ENCODE data around the gene IRGQ.

IRGQ gene

DNA sequence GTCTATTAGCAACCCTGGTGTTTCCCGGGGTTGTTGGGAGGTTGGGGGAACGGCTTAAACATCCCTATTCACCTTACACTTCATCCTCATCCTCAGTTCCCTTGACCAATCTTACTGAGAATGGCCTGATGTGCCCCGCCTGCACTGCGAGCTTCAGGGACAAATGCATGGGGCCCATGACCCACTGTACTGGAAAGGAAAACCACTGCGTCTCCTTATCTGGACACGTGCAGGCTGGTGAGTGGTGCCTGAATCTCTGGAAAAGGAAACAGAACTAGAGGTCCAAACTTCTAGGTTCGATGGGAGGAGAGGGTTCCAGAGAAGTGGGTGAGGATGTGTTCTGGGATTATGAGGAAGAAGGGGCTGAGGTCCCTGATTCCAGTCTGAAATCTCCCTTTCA lies 14.5 kb downstream of the IRGQ start:
- Mint-ChIP-seq H3K4me1 (ENCODE audit: low read depth) (peaks cover 25% of the 10 kb centered on the region), H3K9me3 (no peaks in the 10 kb centered on the region), H3K27ac (peak overlapping the region; percentile 52), H3K4me3 (peak overlapping the region; percentile 85), H3K27me3 (ENCODE audit: low read depth) (peaks cover 2% of the 10 kb centered on the region), H3K36me3 (ENCODE audit: low read depth) (peaks cover 18% of the 10 kb centered on the region)
- no peak for DNase-seq (ENCODE audit: low spot score)

DNA sequence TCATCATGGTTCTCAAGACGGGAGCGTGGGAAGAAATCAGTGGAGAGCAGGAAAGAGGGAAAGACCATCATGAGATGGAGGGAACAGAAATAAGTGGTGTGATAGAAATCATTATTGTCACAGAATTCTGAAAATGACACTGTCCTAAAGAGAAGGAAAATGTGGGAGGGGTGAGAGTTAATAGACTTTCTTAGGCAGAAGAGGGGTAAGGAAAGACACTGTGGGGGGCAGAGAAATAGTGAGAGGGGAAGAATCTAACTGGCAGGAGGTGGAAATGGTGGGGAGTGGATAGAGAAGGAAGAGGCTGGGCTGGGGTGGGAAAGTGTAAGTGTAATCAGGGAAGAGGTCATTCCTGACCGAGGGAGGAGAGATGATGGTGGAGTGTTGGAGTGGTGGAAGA lies 17.1 kb downstream of the IRGQ start:
- Mint-ChIP-seq H3K4me1 (ENCODE audit: low read depth) (peaks cover 25% of the 10 kb centered on the region), H3K4me3 (peak overlapping the region; percentile 85), H3K27ac (peak overlapping the region; percentile 90), H3K27me3 (ENCODE audit: low read depth) (peaks cover 2% of the 10 kb centered on the region), H3K36me3 (ENCODE audit: low read depth) (peaks cover 6% of the 10 kb centered on the region), H3K9me3 (no peaks in the 10 kb centered on the region)
- no peak for DNase-seq (ENCODE audit: low spot score)

DNA sequence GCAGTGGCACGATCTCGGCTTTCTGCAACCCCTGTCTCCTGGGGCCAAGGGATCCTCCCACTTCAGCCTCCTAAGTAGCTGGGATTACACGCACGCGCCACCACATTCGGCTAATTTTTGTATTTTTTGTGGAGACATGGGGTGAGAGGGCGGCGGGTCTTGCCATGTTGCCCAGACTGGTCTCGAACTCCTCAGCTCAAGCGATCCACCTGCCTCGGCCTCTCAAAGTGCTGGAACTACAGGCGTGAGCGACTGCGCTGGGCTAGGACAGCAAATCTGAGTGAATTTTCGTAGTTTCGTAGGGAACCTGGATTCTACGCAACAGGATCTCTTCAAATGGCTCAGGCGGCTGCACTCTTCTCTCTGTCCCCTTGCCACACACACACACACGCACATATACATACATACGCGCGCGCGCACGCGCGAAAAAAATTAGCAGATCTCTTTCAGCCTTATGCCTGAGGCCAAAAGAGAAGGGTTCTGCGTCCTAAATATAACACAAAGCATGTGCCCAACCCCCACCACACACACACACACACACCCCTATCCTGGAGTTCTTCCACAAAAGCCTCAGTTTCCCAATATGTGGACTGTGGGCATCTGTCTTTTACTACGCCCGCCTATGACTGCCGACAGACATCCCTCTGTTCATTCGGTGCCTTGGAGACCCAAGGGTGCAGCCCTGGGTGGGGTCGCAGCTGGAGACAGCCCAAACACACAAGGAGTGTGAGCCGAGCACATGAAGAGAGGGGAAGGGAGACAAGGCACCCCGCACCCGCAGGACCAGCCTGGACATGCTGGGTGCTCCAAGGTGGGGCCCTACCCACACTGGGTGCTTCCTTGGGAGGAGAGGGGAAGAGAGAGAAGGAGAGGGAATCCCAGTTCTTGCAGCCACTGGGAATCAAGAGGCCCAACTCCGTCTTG lies 19.7 kb downstream of the IRGQ start:
- DNase-seq (ENCODE audit: low spot score): no peak
- H3K27ac Mint-ChIP-seq: peak overlapping the region; percentile 69
- no peaks in the 10 kb centered on the region for H3K9me3 Mint-ChIP-seq
- H3K27me3 Mint-ChIP-seq (ENCODE audit: low read depth): peaks cover 2% of the 10 kb centered on the region
- peaks cover 6% of the 10 kb centered on the region for H3K36me3 Mint-ChIP-seq (ENCODE audit: low read depth)
- H3K4me3 Mint-ChIP-seq: peak overlapping the region; percentile 98
- peaks cover 18% of the 10 kb centered on the region for H3K4me1 Mint-ChIP-seq (ENCODE audit: low read depth)

DNA sequence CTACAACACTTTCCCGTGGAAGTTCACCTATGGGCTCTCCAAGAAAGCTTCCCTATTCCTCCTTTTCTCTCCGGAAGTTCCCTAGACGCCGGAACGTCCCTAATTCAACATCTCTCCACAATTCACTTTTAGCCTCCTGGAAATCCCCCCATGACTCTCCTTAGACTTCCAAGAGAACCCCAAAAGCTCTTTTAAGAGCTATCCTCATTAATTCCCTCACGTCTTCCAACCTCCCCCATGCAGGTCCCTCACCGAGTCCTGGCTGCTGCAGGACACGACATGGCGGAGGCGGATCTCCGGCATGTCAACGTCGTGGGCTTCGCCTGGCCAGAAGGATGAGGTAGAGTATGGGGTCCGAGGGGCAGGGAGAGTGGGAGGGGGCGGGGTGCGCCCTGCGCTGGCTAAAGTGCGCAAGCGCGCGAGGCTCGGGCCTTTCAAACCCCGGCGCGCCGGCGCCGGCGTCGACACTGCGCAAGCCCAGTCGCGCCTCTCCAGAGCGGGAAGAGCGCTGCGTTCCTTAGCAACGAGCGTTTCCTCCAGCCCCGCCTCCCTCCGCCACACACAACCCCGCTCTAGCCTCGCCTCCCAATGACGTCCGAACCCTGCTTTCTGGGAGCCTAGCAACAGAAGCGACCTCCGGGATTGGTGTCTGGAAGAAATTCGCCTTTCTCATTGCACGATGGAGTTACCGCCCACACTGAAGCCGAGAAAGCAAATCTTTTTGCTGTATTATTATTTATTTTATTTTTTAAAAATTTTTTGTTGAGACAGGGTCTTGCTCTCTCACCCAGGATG lies 20.6 kb downstream of the IRGQ start, which contains the start of the genes PINLYP and XRCC1:
Gene PINLYP (plus strand): TSS at position 646 of the 795 bp plus-strand sequence. CDS start 1,391 bp downstream, outside the sequence.
Gene XRCC1 (minus strand): TSS at position 372 of the 795 bp plus-strand sequence. CDS start 69 bp downstream, at position 303.
- Mint-ChIP-seq H3K36me3 (ENCODE audit: low read depth) (peaks cover 6% of the 10 kb centered on the region), H3K4me1 (ENCODE audit: low read depth) (peaks cover 18% of the 10 kb centered on the region), H3K9me3 (no peaks in the 10 kb centered on the region)

DNA sequence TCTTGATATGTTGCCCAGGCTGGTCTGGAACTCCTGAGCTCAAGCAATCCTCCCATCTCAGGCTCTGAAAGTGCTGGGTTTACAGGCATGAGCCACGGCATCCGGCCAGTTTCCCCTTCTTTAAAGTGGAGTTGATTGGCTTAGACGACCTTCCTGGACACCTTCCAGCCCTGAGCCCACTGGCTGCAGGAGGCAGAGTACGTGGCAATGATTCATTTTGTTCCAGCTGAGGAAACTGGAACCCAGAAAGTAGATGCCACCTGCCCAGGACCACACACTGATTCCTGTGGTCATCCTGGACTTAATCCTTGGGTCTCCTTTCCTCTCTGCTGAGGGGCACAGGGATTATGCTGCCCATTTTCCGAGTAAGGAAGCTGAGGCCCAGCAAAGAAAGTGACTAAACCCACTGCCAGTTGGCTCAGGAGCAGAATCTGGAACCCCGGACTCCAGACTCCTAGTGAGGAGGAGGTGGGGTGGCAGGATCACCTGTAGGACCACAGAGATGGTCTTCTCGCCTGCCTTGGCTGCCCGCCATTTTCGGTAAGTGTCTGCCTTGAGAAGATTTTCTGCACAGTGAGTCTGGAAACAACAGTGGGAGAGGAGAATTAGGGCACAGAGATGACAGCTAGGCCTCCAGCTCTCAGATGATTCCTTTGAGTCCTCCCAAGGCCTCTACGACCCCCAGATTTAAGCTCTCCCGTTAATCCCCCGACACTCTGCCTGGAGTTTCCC lies 21.3 kb downstream of the IRGQ start:
- Mint-ChIP-seq H3K4me1 (ENCODE audit: low read depth) (peaks cover 12% of the 10 kb centered on the region), H3K27me3 (ENCODE audit: low read depth) (peaks cover 2% of the 10 kb centered on the region), H3K4me3 (peak overlapping the region; percentile 98), H3K27ac (peak overlapping the region; percentile 95), H3K36me3 (ENCODE audit: low read depth) (peaks cover 6% of the 10 kb centered on the region), H3K9me3 (no peaks in the 10 kb centered on the region)
- no peak for DNase-seq (ENCODE audit: low spot score)

More for the DNA sequence above, 20.6 kb downstream of the IRGQ start, which contains the start of the genes PINLYP and XRCC1:
- peak; percentile 95 for DNase-seq (ENCODE audit: low spot score)
- H3K27ac Mint-ChIP-seq: peak within 1 kb of the TSS; percentile 95
- H3K4me3 Mint-ChIP-seq: peak within 1 kb of the TSS; percentile 98
- peaks cover 2% of the 10 kb centered on the region for H3K27me3 Mint-ChIP-seq (ENCODE audit: low read depth)

DNA sequence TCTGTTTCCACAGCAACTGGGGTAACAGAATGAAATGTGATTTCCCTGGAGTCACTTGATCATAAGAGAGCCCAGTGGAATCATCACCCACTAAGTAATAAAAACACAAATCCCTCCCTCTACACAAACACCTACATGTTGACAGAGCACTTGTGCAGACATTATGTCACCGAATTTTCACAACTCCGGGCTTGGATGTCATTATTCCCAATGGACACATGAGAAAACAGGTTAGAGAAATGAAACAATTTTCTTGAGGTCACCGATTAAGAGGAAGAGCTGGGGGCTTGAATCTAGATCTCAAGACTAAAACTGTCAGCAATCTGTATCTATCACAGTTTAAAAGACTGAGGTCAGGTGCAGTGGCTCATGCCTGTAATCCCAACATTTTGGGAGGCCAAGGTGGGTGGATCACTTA lies 23.8 kb downstream of the IRGQ start:
- Mint-ChIP-seq H3K27me3 (ENCODE audit: low read depth) (no peaks in the 10 kb centered on the region), H3K36me3 (ENCODE audit: low read depth) (peaks cover 2% of the 10 kb centered on the region), H3K4me3 (no peak overlapping the region), H3K9me3 (no peaks in the 10 kb centered on the region), H3K4me1 (ENCODE audit: low read depth) (peaks cover 4% of the 10 kb centered on the region), H3K27ac (no peak overlapping the region)
- no peak for DNase-seq (ENCODE audit: low spot score)

DNA sequence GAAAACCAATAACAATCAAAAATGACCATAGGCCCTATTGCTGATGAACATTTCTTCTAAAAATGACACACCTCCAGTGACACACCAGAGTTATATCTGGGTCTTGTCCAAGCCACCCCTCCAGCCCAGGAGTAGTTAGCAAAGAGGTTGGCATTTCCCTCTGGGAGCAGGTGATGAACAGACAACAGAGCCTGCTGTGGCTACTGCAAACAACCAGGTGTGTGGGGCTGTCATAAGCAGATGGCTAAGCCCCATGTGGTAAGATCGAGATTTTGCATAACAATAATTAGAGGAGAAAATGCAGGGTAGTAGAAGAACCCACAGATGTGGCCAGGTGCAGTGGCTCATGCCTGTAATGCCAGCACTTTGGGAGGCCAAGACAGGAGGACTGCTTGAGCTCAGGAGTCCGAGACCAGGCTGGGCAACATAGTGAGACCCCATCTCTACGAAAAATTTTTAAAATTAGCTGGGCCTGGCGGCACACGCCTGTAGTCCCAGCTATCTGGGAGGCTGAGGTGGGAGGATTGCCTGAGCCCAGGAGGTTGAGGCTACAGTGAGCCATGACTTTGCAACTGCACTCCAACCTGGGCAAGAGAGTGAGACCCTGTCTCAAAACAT lies 25.7 kb downstream of the IRGQ start:
- Mint-ChIP-seq H3K36me3 (ENCODE audit: low read depth) (peaks cover 5% of the 10 kb centered on the region), H3K4me1 (ENCODE audit: low read depth) (peaks cover 3% of the 10 kb centered on the region), H3K27me3 (ENCODE audit: low read depth) (no peaks in the 10 kb centered on the region), H3K4me3 (no peak overlapping the region), H3K27ac (no peak overlapping the region), H3K9me3 (no peaks in the 10 kb centered on the region)
- DNase-seq (ENCODE audit: low spot score): no peak

DNA sequence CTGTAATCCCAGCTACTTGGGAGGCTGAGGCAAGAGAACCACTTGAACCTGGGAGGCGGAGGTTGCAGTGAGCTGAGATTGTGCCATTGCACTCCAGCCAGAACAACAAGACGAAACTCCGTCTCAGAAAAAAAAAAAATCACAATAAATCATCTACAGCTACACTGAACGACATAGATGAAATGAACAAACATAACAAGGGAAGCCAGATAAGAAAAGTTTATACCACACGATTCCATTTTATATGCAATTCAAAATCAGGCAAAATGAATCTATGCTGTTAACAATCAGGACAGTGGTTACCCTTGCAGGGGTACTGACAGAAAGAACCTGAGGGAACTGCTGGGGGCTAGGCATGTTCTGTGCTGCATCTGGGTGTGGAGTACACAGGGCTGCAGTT lies 26.3 kb downstream of the IRGQ start:
- peaks cover 4% of the 10 kb centered on the region for H3K36me3 Mint-ChIP-seq (ENCODE audit: low read depth)
- H3K27me3 Mint-ChIP-seq (ENCODE audit: low read depth): no peaks in the 10 kb centered on the region
- H3K4me3 Mint-ChIP-seq: no peak overlapping the region
- H3K4me1 Mint-ChIP-seq (ENCODE audit: low read depth): peaks cover 6% of the 10 kb centered on the region
- H3K27ac Mint-ChIP-seq: no peak overlapping the region
- no peak for DNase-seq (ENCODE audit: low spot score)
- no peaks in the 10 kb centered on the region for H3K9me3 Mint-ChIP-seq

DNA sequence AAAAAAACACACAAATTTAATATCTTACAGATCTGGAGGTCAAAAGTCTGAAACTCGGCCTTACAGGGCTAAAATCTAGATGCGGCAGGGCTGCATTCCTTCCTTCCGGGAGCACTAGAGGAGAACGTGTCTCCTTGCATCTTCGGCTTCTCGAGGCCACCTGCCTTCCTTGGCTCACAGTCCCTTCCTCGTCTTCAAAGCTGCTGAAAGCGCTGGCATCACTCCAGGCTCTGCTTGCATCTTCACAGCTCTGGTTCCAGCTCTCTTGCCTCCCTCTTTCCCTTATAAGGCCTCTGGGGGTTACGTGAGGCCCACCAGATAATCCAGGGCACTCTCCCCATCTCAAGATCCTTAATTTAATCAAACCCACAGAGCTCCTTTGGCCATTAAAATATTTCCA lies 31.1 kb downstream of the IRGQ start:
- no peak for DNase-seq (ENCODE audit: low spot score)
- H3K36me3 Mint-ChIP-seq (ENCODE audit: low read depth): peaks cover 32% of the 10 kb centered on the region
- H3K4me3 Mint-ChIP-seq: no peak overlapping the region
- H3K9me3 Mint-ChIP-seq: no peaks in the 10 kb centered on the region
- no peaks in the 10 kb centered on the region for H3K27me3 Mint-ChIP-seq (ENCODE audit: low read depth)
- peaks cover 32% of the 10 kb centered on the region for H3K4me1 Mint-ChIP-seq (ENCODE audit: low read depth)
- peak overlapping the region; percentile 69 for H3K27ac Mint-ChIP-seq

DNA sequence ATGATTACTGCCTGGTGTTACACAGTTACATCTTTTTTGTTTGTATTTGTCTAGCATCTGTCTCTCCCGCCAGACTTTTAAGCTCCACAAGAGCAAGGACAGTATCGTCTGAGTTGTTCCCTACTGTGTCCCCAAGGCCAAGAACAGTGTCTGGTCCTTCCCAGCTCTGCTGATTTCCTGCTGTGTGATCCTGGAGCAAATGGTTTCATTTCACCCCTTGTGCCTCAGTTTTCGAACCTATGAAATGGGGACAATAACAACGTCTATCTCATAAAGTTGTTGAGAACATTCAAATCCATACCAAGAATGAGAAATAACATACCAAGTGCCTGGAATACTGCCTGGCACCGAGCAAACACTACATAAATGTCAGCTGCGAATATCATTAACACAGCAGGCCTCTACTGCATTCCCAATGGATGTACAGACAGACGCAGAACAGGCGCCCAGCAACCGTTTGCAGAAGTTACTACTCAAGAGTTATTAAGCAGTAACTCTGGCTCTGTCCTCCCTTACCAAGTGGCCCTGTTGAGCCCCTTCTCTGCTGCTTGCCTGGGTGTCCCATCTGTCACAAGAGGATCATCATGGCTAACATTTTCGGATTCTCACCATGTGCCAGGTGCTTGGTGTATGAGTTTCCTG lies 32.0 kb downstream of the IRGQ start:
- Mint-ChIP-seq H3K4me3 (no peak overlapping the region), H3K9me3 (no peaks in the 10 kb centered on the region), H3K27me3 (ENCODE audit: low read depth) (no peaks in the 10 kb centered on the region), H3K36me3 (ENCODE audit: low read depth) (peaks cover 34% of the 10 kb centered on the region), H3K4me1 (ENCODE audit: low read depth) (peaks cover 32% of the 10 kb centered on the region), H3K27ac (peak overlapping the region; percentile 85)
- no peak for DNase-seq (ENCODE audit: low spot score)

DNA sequence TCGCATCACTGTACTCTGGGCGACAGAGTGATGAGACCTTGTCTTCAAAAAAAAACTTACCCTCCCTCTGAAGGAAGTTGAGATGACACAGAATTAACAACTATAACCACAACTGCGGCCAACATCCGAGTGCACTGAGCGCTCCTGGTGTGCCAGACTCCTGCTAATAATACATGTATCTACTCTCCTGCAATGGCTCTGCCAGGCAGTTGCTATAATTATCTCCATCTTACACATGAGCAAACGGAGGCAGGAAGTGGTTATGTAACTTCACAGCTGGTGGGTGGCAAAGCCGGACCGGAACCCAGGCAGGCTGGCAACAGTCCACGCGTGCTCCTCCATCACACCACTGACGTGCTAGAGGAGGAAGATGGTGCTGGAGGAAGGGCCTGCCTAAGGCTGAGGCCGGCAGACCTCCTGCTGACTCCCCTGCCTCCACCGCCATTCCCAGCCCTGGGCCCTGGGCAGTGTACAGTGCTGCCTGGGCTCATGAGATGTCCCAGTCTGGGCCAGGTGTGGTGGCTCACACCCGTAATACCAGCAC lies 33.2 kb downstream of the IRGQ start:
- Mint-ChIP-seq H3K4me1 (ENCODE audit: low read depth) (peaks cover 32% of the 10 kb centered on the region), H3K27me3 (ENCODE audit: low read depth) (no peaks in the 10 kb centered on the region), H3K27ac (peak overlapping the region; percentile 95), H3K4me3 (peak overlapping the region; percentile 52), H3K36me3 (ENCODE audit: low read depth) (peaks cover 35% of the 10 kb centered on the region), H3K9me3 (no peaks in the 10 kb centered on the region)
- DNase-seq (ENCODE audit: low spot score): peak; percentile 60

DNA sequence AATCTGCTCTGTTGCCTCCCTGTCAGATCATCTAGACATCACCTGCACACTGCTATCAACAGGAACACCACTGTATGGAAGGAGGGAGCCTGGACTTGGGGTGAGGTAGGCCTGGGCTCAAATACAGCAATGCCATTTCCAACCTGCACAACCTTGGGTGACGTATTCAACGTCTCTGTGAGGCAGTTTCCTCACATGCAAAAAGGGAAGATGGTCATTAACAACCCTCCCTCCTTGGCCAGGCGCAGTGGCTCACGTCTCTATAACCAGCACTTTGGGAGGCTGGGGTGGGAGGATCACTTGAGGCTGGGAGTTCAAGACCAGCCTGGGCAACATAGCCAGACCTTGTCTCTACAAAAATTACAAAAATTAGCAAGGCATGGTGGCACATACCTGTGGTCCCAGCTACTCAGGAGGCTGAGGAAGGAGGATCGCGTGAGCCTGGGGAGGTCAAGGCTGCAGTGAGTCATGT lies 33.7 kb downstream of the IRGQ start:
- DNase-seq (ENCODE audit: low spot score): no peak
- Mint-ChIP-seq H3K27ac (peak overlapping the region; percentile 95), H3K27me3 (ENCODE audit: low read depth) (no peaks in the 10 kb centered on the region), H3K4me3 (peak overlapping the region; percentile 52), H3K4me1 (ENCODE audit: low read depth) (peaks cover 32% of the 10 kb centered on the region), H3K9me3 (no peaks in the 10 kb centered on the region), H3K36me3 (ENCODE audit: low read depth) (peaks cover 39% of the 10 kb centered on the region)

Measured in T-helper 2 cell treated with Interferon-gamma antibody and Interleukin-4, amounts not matched to agents 5 μg/mL and 100 μg/mL, for 36 hours (primary cell).